ENCODE data around the gene PPP1R16B.

PPP1R16B gene

GRCh38 chr20:38965264-38965663, 159.8 kb downstream of the PPP1R16B start:
- DNase-seq (ENCODE audit: low read depth) = no peak

GRCh38 chr20:38968090-38968489, 162.6 kb downstream of the PPP1R16B start:
- no peak for DNase-seq (ENCODE audit: low read depth)

- no peak for DNase-seq (ENCODE audit: low read depth)
Observed at GRCh38 chr20:38969708-38970107, 164.2 kb downstream of the PPP1R16B start.

GRCh38 chr20:38970302-38970701, 164.8 kb downstream of the PPP1R16B start:
- no peak for DNase-seq (ENCODE audit: low read depth)
